ENCODE measurements around the gene SLC50A1. TPM values are rescaled to one million over a fixed set of nuclear protein-coding genes. Genes with fewer than 3 reads are reported as not detected.

SLC50A1 gene
- total and polyA plus RNA-seq, 8 donors: 31.9 to 64.6 (median 36.0) TPM

GRCh38 chr1:155091071-155092051, 44.3 kb upstream of the SLC50A1 start:
- Histone ChIP-seq H3K9me3 (no peaks in the 10 kb centered on the region), H3K36me3 (no peaks in the 10 kb centered on the region), H3K27ac (no peak overlapping the region), H3K4me1 (peaks cover 11 to 23% of the 10 kb centered on the region in 2 donors), H3K4me3 (no peak overlapping the region), H3K27me3 (no peaks in the 10 kb centered on the region)
- peak; percentile 98 for TF ChIP-seq CTCF (IDR thresholded peaks at IDR 0.05)
- peak; percentile 74 for ATAC-seq
- intact Hi-C loops (cut with DNase I): loop anchor here in 1 of 2 donors (2.0 kb wide), 1 partner anchor 77 kb away; no protein-coding TSS in a partner anchor
- peak in 3 of 4 donors; percentile 69 to 95 (median 87) for DNase-seq

GRCh38 chr1:155092131-155092530, 43.5 kb upstream of the SLC50A1 start:
- H3K9me3 ChIP-seq: no peaks in the 10 kb centered on the region
- intact Hi-C loops (cut with DNase I): loop anchor here in 1 of 2 donors (2.0 kb wide), 1 partner anchor 77 kb away; no protein-coding TSS in a partner anchor

GRCh38 chr1:155092641-155093040, 43.0 kb upstream of the SLC50A1 start:
- intact Hi-C loops (cut with DNase I): loop anchor here in 1 of 2 donors (2.0 kb wide), 1 partner anchor 76 kb away; no protein-coding TSS in a partner anchor
- no peak for ATAC-seq
- no peak for TF ChIP-seq CTCF (IDR thresholded peaks at IDR 0.05)
- H3K9me3 ChIP-seq: no peaks in the 10 kb centered on the region
- no peaks in the 10 kb centered on the region for H3K27me3 ChIP-seq
- H3K36me3 ChIP-seq: no peaks in the 10 kb centered on the region
- peaks cover 11 to 21% of the 10 kb centered on the region in 2 donors for H3K4me1 ChIP-seq
- H3K4me3 ChIP-seq: no peak overlapping the region
- no peak overlapping the region for H3K27ac ChIP-seq
- peak in 1 of 4 donors; percentile 39 for DNase-seq

More at GRCh38 chr1:155092131-155092530, 43.5 kb upstream of the SLC50A1 start:
- H3K36me3 ChIP-seq: no peaks in the 10 kb centered on the region
- DNase-seq (peak in 1 of 4 donors; percentile 36), ATAC-seq (no peak)
- no peak for TF ChIP-seq CTCF (IDR thresholded peaks at IDR 0.05)
- H3K27me3 ChIP-seq: no peaks in the 10 kb centered on the region
- no peak overlapping the region for H3K4me3 ChIP-seq
- no peak overlapping the region for H3K27ac ChIP-seq
- H3K4me1 ChIP-seq: peaks cover 11 to 21% of the 10 kb centered on the region in 2 donors

- Histone ChIP-seq H3K4me3 (no peak overlapping the region), H3K27ac (peak overlapping the region in 1 of 2 donors; percentile 49), H3K4me1 (peaks cover 11 to 21% of the 10 kb centered on the region in 2 donors), H3K36me3 (no peaks in the 10 kb centered on the region), H3K9me3 (no peaks in the 10 kb centered on the region), H3K27me3 (no peaks in the 10 kb centered on the region)
- peak; percentile 77 for ATAC-seq
- intact Hi-C loops (cut with DNase I): loop anchor here in 1 of 2 donors (2.0 kb wide), 1 partner anchor 75 kb away; no protein-coding TSS in a partner anchor
- TF ChIP-seq CTCF (IDR thresholded peaks at IDR 0.05): no peak
- peak in 2 of 4 donors; percentile 42 to 72 for DNase-seq
These were observed 41.6 kb upstream of the SLC50A1 start for GRCh38 chr1:155093911-155094621.

Data from left lung (tissue), 10 donors.